ENCODE results near the gene ESPL1.
"Not testable (repeated sequence)": the region's sequence is repeated elsewhere in the genome, so short reads cannot be mapped to it uniquely, and the experiment has no call there.

ESPL1 gene

DNA sequence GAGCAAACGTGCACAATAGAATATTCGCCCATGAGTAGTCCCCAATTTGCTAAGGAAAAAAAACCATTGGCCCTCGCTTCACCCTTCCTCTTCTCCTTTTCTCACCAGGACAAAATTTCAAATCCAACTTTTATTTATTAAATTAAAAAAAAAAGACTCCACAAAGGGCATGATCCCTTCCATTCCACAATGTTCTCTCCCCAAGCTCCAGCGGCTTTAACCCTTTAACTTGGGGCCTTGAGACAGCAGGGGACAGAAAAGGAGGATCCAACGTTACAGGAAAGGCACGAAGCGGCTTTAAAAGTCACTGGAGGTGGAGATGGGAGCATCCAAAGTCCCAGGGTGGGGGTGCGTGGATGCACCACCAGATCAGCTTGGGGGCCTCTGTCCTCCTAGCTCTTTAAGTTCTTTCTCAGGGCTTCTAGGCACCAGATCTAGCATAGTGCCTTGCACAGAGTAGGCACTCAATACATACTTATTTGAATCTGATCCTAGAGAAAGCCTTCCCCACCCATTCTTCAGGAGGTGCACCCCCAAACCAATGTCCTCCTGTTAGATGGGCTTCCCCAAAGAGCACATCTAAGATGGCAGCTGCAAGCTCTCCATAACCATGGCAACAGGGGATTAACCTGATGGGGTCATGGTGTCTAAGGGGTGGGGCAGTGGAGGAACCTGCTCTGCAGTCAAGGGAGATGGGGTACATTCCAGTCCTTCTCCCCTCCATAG lies 58.5 kb downstream of the ESPL1 start:
- DNase-seq (ENCODE audit: low read depth, low spot score) = no peak
- H3K4me3 ChIP-seq (ENCODE audit: low read depth, low read length) = no peak overlapping the region
- in situ Hi-C loops (cut with HindIII; ENCODE audit: low sequenced_read_pairs) = no loop called here
- TF ChIP-seq, protein P1, sequence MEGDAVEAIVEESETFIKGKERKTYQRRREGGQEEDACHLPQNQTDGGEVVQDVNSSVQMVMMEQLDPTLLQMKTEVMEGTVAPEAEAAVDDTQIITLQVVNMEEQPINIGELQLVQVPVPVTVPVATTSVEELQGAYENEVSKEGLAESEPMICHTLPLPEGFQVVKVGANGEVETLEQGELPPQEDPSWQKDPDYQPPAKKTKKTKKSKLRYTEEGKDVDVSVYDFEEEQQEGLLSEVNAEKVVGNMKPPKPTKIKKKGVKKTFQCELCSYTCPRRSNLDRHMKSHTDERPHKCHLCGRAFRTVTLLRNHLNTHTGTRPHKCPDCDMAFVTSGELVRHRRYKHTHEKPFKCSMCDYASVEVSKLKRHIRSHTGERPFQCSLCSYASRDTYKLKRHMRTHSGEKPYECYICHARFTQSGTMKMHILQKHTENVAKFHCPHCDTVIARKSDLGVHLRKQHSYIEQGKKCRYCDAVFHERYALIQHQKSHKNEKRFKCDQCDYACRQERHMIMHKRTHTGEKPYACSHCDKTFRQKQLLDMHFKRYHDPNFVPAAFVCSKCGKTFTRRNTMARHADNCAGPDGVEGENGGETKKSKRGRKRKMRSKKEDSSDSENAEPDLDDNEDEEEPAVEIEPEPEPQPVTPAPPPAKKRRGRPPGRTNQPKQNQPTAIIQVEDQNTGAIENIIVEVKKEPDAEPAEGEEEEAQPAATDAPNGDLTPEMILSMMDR (IDR thresholded peaks at IDR 0.05; ENCODE audit: low read depth, low read length) = no peak

DNA sequence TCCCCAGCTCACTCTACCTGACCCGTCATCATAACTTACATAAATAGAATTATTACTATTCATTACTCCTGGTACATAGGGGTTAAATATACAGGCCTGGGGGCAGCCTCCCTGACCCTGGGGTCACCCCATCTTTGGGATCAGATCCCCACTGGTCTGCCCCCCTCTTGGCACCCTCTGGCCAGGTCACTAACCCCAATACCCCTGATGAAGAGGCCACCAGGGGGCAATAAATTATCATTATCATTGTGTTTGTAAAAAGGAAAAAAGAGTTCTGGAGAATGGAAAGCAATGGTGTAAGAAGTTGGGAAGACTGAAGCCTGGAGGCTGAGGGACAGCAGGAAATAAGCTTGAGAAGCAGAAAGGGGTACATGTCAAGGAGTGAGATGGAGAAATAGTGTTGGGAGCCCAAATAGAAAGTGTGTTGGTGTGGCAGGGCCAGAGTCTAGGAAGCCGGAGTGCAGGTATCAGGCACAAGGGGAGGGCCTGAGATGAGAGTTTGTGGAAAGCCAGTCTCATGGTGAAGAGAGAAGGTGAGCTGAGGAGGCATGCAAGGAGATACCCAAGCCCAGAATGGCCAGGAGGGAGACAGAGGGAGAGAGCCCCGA lies 59.4 kb downstream of the ESPL1 start:
- in situ Hi-C loops (cut with HindIII; ENCODE audit: low sequenced_read_pairs) = no loop called here
- TF ChIP-seq, protein P1 (IDR thresholded peaks at IDR 0.05; ENCODE audit: low read depth, low read length) = peak; percentile 23
- H3K4me3 ChIP-seq (ENCODE audit: low read depth, low read length) = no peak overlapping the region
- no peak for DNase-seq (ENCODE audit: low read depth, low spot score)

DNA sequence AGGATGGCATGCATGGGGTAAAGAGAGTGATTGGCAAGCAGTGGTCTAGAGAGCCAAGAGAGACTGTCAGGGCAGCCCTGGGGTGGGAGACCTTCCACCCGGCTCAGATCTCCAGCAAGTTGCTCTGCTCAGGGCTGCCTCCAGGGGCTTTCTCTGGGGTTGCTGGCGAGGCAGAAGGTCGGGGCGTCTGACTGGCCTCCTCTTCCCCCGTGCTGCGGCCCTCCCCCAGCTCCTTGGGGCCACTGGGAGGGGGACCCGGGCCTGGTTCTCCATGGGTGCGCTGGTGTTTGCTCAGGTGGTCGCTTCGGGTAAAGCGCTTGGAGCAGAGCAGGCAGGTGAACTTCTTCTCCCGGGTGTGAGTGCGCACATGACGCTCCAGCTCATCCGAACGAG lies 59.9 kb downstream of the ESPL1 start:
- H3K4me3 ChIP-seq (ENCODE audit: low read depth, low read length) = no peak overlapping the region
- TF ChIP-seq, protein P1 (IDR thresholded peaks at IDR 0.05; ENCODE audit: low read depth, low read length) = peak; percentile 15
- in situ Hi-C loops (cut with HindIII; ENCODE audit: low sequenced_read_pairs) = no loop called here
- no peak for DNase-seq (ENCODE audit: low read depth, low spot score)

DNA sequence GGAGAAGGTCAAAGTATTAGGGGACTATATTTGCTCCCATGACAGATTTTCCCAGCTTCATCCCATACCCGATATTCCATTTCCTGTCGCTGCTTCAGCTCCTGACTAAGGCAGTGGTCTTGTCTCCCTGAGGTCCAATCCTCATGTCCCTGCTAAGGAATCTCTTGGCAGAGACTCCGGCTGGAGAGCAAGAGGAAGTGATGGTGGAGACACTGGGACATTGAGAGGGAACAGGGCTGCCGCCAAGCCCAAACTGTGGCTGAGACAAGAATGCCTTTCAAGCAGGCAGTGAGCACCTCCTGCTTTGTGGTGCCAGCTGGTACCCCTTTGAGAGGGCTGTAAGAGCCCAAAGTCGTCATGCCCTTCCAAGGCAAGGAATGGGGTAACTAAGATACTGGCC lies 62.6 kb downstream of the ESPL1 start:
- in situ Hi-C loops (cut with HindIII; ENCODE audit: low sequenced_read_pairs) = no loop called here
- DNase-seq (ENCODE audit: low read depth, low spot score) = no peak
- no peak overlapping the region for H3K4me3 ChIP-seq (ENCODE audit: low read depth, low read length)
- TF ChIP-seq, protein P1 (IDR thresholded peaks at IDR 0.05; ENCODE audit: low read depth, low read length) = no peak

DNA sequence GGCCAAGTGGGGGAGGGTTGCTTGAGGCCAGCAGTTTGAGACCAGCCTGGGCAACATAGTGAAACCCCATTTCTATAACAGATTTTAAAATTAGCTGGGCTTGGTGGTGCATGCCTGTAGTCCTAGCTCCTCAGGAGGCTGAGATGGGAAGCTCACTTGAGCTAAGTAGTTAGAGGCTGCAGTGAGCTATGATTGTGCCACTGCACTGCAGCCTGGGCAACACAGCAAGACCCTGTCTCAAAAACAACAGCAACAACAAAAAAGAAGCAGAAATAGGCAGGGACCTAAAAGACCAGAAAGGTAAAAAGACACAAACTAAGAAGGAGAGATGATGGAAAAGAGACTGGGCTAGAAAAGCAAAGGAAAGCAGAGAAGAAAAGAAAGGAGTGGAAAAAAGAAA lies 64.2 kb downstream of the ESPL1 start:
- H3K4me3 ChIP-seq (ENCODE audit: low read depth, low read length); in situ Hi-C loops (cut with HindIII; ENCODE audit: low sequenced_read_pairs); DNase-seq (ENCODE audit: low read depth, low spot score): not testable (repeated sequence)

DNA sequence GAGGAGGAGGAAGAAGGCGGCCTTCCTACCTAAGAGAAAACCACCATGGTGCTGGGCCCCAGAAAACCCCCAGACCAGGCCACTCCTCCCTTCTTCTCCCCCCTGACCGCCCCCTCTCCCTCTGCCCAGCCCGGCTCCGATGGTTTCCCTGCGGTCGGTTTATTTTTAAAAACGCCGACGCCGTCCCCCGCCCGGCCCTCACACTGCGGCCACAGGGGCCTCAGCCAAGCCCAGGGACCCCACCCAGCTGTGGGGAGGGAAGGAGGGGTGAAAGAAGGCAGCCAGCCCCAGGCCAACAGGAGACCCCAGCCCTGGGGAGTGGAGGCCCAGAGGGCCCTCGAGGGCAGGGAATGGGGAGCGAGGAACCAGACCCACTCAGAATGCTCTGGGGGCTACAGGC lies 64.6 kb downstream of the ESPL1 start:
- TF ChIP-seq, protein P1 (IDR thresholded peaks at IDR 0.05; ENCODE audit: low read depth, low read length) = no peak
- H3K4me3 ChIP-seq (ENCODE audit: low read depth, low read length) = no peak overlapping the region
- no peak for DNase-seq (ENCODE audit: low read depth, low spot score)
- in situ Hi-C loops (cut with HindIII; ENCODE audit: low sequenced_read_pairs) = no loop called here

DNA sequence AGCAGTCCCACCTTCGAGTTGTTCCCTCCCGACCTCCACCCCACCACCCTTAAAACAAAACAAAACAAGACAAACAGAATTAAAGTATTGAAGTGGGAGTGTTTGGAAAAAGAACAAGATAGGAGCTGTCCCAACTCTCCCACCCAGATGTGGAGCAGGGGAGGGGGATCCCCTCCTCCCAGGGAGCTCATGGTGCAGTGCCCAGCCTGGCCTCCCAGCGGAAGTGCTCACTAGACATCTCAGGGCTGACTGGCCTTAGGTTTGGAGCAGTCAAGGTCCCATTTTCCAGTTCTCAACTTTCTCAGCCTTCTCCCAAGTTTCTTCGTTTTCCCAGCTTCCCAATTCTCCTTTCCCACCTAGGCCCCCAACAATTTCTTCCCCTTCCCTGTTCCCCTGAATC lies 65.2 kb downstream of the ESPL1 start:
- TF ChIP-seq, protein P1 (IDR thresholded peaks at IDR 0.05; ENCODE audit: low read depth, low read length) = no peak
- no peak for DNase-seq (ENCODE audit: low read depth, low spot score)
- H3K4me3 ChIP-seq (ENCODE audit: low read depth, low read length) = no peak overlapping the region
- in situ Hi-C loops (cut with HindIII; ENCODE audit: low sequenced_read_pairs) = no loop called here
